Endothelial cell of umbilical vein (primary cell): Measurements from ENCODE around the gene RPL36AL. TPM values are rescaled to one million over a fixed set of nuclear protein-coding genes. Genes with fewer than 3 reads are reported as not detected.

Source experiments
- BruUV-seq: library from RNA; stranded (reverse); fragments of 400-500 nt; replicated peaks from 2 replicates; lab custom pipeline; 2021; lab: Mats Ljungman, UMichigan
- CTCF ChIA-PET: fragments of 300-600, 350-600 bp; sonication (Branson Sonifier 250); formaldehyde crosslinking; loops from one replicate; lab custom pipeline; 2021; ENCODE audit warnings: antibody characterized with exemption, inconsistent platforms; lab: Charles Lee
- POLR2A ChIA-PET: fragments of 300-600, 350-600 bp; sonication (Branson Sonifier 250); formaldehyde crosslinking; loops from one replicate; lab custom pipeline; 2021; ENCODE audit warnings: antibody characterized with exemption, inconsistent platforms; lab: Charles Lee
- DNase-seq: peaks from one replicate; pipeline ENCODE4 v3.0.0-alpha.2; 2011; ENCODE audit warnings: low read depth, low spot score
- FAIRE-seq: peaks from 2 replicates; lab custom pipeline; 2011; peaks lifted over from hg19 to GRCh38; lab: Jason Lieb, UNC
- H2AFZ ChIP-seq: 2 replicates; pipeline ENCODE4 v1.6.0; 2012; ENCODE audit warnings: low read depth, low read length, control low read depth, inconsistent platforms
- H3K27ac ChIP-seq: 2 replicates; pipeline ENCODE4 v1.5.1; 2011; ENCODE audit warnings: low read depth, mild to moderate bottlenecking, control low read depth, low read length, moderate library complexity; ENCODE audit not compliant: insufficient read depth
- H3K27me3 ChIP-seq, 2 experiments: 2 replicates each; pipeline versions ENCODE4 v1.6.0 to v1.6.1; 2011; ENCODE audit warnings: low read length in 2 of 2, mixed read lengths in 1 of 2; ENCODE audit not compliant: control insufficient read depth in 2 of 2, insufficient read depth in 2 of 2
- H3K36me3 ChIP-seq, 2 experiments: 2 replicates in 1 of 2; 3 replicates in 1 of 2; pipeline ENCODE4 v1.5.1; 2011; ENCODE audit warnings: low read length in 2 of 2, mild to moderate bottlenecking in 1 of 2, moderate library complexity in 1 of 2; ENCODE audit not compliant: control insufficient read depth in 2 of 2, insufficient read depth in 2 of 2; ENCODE audit errors: extremely low read depth in 1 of 2
- H3K4me1 ChIP-seq: 3 replicates; pipeline ENCODE4 v1.5.1; 2011; ENCODE audit warnings: mild to moderate bottlenecking, low read length; ENCODE audit not compliant: control insufficient read depth, insufficient read depth; ENCODE audit errors: extremely low read depth
- H3K4me2 ChIP-seq: 2 replicates; pipeline ENCODE4 v1.6.1; 2011; ENCODE audit warnings: low read length, control low read depth, mixed read lengths; ENCODE audit not compliant: insufficient read depth
- H3K4me3 ChIP-seq, 3 experiments: fragments of 200-600 bp in 1 of 3; sonication (generic), shearing (Covaris generic) in 1 of 3; replicated peaks in 1 of 3; 2 replicates each; pipeline ENCODE4 v1.5.1; 2011 to 2016; ENCODE audit warnings: control low read depth in 3 of 3, low read length in 3 of 3, mild to moderate bottlenecking in 2 of 3, inconsistent platforms in 1 of 3, low read depth in 1 of 3, moderate library complexity in 1 of 3; ENCODE audit not compliant: insufficient read depth in 1 of 3
- H3K79me2 ChIP-seq: 2 replicates; pipeline ENCODE4 v1.6.0; 2012; ENCODE audit warnings: low read length, inconsistent platforms; ENCODE audit not compliant: control insufficient read depth, insufficient read depth
- H3K9ac ChIP-seq: replicated peaks from 2 replicates; pipeline ENCODE3; 2011; ENCODE audit warnings: low read length, control low read depth; ENCODE audit not compliant: insufficient read depth; ENCODE audit errors: extremely low read depth
- H3K9me1 ChIP-seq: replicated peaks from 3 replicates; pipeline ENCODE4 v1.6.0; 2011; ENCODE audit warnings: mild to moderate bottlenecking, low read length; ENCODE audit not compliant: control insufficient read depth, insufficient read depth; ENCODE audit errors: extremely low read depth
- H3K9me3 ChIP-seq: replicated peaks from 2 replicates; pipeline ENCODE4 v1.5.1; 2012; ENCODE audit warnings: low read length, inconsistent platforms; ENCODE audit not compliant: control insufficient read depth, insufficient read depth
- H4K20me1 ChIP-seq: replicated peaks from 2 replicates; pipeline ENCODE3; 2011; ENCODE audit warnings: mild to moderate bottlenecking, low read length; ENCODE audit not compliant: control insufficient read depth, insufficient read depth; ENCODE audit errors: extremely low read depth
- EZH2 ChIP-seq: IDR thresholded peaks from 2 replicates; pipeline ENCODE4 v1.6.1; 2012; ENCODE audit warnings: borderline replicate concordance, low read depth, mild to moderate bottlenecking, moderate library complexity, low read length, inconsistent platforms; ENCODE audit not compliant: severe bottlenecking
- FOS ChIP-seq: IDR thresholded peaks from 2 replicates; pipeline ENCODE4 v1.6.1; 2011; ENCODE audit warnings: mild to moderate bottlenecking, low read length, moderate library complexity, borderline replicate concordance; ENCODE audit not compliant: insufficient read depth
- GATA2 ChIP-seq: IDR thresholded peaks from 2 replicates; pipeline ENCODE4 v1.7.0; 2011; ENCODE audit warnings: low read depth, mild to moderate bottlenecking, moderate library complexity, mixed read lengths, low read length; ENCODE audit not compliant: insufficient read length, insufficient read depth
- JUN ChIP-seq: IDR thresholded peaks from 2 replicates; pipeline ENCODE4 v1.6.1; 2011; ENCODE audit warnings: borderline replicate concordance, low read depth; ENCODE audit not compliant: insufficient read length, insufficient read depth
- MYC ChIP-seq: IDR thresholded peaks from one replicate; pipeline ENCODE4 v1.6.1; 2011; ENCODE audit warnings: mild to moderate bottlenecking, low read depth, low read length
- POLR2A ChIP-seq: IDR thresholded peaks from 2 replicates; pipeline ENCODE4 v1.6.1; 2012; ENCODE audit warnings: low read depth, mild to moderate bottlenecking, control low read depth, low read length
- POLR2AphosphoS5 ChIP-seq: IDR thresholded peaks from 2 replicates; pipeline ENCODE4 v1.6.1; 2012; ENCODE audit warnings: low read depth, mild to moderate bottlenecking, control low read depth, low read length, moderate library complexity; ENCODE audit not compliant: insufficient read depth
- dilution Hi-C: fragments of 300-500 bp; cut with MboI; formaldehyde crosslinking; loops from one replicate; pipeline ENCODE4 v1.15.0; 2019; ENCODE audit warnings: low sequenced_read_pairs; ENCODE audit not compliant: extremely low pct_ligation_motif_present
- intact Hi-C: fragments of 100-400 bp; cut with micrococcal nuclease; formaldehyde crosslinking; loops from one replicate; pipeline ENCODE4 v1.10.0; 2022
- polyA plus RNA-seq, 4 experiments: library from polyadenylated mRNA; depleted of rRNA in 3 of 4; stranded (reverse) in 3 of 4; unstranded in 1 of 4; fragments of >200 nt; gene quantifications; 2 replicates each; pipeline versions ENCODE4 v1.2.1 to v1.2.3, GENCODE V29; 2011 to 2012; ENCODE audit warnings: missing spikeins in 1 of 4
- total RNA-seq: library from RNA; stranded (reverse); gene quantifications from 2 replicates; pipeline ENCODE4 v1.2.3, GENCODE V29; 2021
- TF ChIP-seq, protein P1 (sequence below): IDR thresholded peaks from 2 replicates; pipeline ENCODE4 v1.6.1; 2011; ENCODE audit not compliant: insufficient read depth, insufficient read length
- TF ChIP-seq, protein P2 (sequence below), 2 donors: IDR thresholded peaks; 1 replicate in 1 of 2; 2 replicates in 1 of 2; pipeline ENCODE4 v1.5.1; 2011; ENCODE audit warnings: low read length in 2 of 2, mild to moderate bottlenecking in 2 of 2, moderate library complexity in 2 of 2, control low read depth in 1 of 2, inconsistent platforms in 1 of 2, low read depth in 1 of 2; ENCODE audit not compliant: insufficient read depth in 1 of 2; ENCODE audit errors: extremely low read depth in 1 of 2

The RPL36AL gene
- total and polyA plus RNA-seq, 2 donors (not counting 3 experiments of a cell fraction or from before 2014, with no cell fraction given) = 174 to 251 TPM

DNA sequence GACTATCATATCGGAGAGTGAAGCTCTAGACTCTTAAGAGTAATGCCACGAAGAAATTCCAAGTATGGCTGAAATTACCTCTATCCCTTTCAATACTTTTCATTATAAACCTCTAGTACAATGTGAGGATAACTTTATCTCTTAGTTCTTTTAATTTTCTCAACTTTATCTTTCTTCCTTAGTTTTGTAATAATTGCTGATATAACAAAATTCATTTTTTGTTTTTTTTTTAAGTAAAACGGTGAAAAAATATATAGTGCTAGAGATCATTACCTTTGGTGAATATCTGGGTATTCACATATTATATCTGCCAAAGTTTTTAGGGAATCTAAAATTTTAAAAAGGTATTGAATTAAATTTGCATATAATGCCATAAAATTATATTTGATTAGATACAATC, 34.1 kb upstream of the RPL36AL start:
- intact Hi-C loops = no loop called here
- ChIA-PET CTCF (interaction anchor here (0.6 kb wide), 1 partner anchor 1978 kb away, joined by 3 read pairs; no protein-coding TSS in a partner anchor), POLR2A (no interaction called here)
- Histone ChIP-seq H3K9ac (no peak overlapping the region), H4K20me1 (no peaks in the 10 kb centered on the region), H3K9me3 (no peaks in the 10 kb centered on the region), H3K79me2 (no peaks in the 10 kb centered on the region), H3K27me3 (no peaks in the 10 kb centered on the region), H3K27ac (no peak overlapping the region), H3K4me2 (no peak overlapping the region), H3K4me1 (no peaks in the 10 kb centered on the region), H3K9me1 (no peaks in the 10 kb centered on the region), H3K4me3 (no peak overlapping the region), H3K36me3 (no peaks in the 10 kb centered on the region), H2AFZ (no peak overlapping the region)
- dilution Hi-C loops = no loop called here
- no peak for DNase-seq
- no peak for TF ChIP-seq JUN
- TF ChIP-seq, protein P1, sequence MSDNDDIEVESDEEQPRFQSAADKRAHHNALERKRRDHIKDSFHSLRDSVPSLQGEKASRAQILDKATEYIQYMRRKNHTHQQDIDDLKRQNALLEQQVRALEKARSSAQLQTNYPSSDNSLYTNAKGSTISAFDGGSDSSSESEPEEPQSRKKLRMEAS = no peak
- TF ChIP-seq POLR2AphosphoS5 = no peak
- no peak for TF ChIP-seq FOS
- TF ChIP-seq EZH2 = no peak
- no peak for TF ChIP-seq GATA2
- TF ChIP-seq, protein P2, sequence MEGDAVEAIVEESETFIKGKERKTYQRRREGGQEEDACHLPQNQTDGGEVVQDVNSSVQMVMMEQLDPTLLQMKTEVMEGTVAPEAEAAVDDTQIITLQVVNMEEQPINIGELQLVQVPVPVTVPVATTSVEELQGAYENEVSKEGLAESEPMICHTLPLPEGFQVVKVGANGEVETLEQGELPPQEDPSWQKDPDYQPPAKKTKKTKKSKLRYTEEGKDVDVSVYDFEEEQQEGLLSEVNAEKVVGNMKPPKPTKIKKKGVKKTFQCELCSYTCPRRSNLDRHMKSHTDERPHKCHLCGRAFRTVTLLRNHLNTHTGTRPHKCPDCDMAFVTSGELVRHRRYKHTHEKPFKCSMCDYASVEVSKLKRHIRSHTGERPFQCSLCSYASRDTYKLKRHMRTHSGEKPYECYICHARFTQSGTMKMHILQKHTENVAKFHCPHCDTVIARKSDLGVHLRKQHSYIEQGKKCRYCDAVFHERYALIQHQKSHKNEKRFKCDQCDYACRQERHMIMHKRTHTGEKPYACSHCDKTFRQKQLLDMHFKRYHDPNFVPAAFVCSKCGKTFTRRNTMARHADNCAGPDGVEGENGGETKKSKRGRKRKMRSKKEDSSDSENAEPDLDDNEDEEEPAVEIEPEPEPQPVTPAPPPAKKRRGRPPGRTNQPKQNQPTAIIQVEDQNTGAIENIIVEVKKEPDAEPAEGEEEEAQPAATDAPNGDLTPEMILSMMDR (IDR thresholded peaks at IDR 0.05; ENCODE audit: extremely low read depth in 1 of 2, insufficient read depth in 1 of 2, low read depth in 1 of 2, low read length in 2 of 2) = no peak
- TF ChIP-seq POLR2A = no peak
- TF ChIP-seq MYC = no peak
- FAIRE-seq = no peak
- BruUV-seq = no TSS peak
